Heart right ventricle (tissue), 16 donors: ENCODE measurements around the gene COQ5. TPM values are rescaled to one million over a fixed set of nuclear protein-coding genes. Genes with fewer than 3 reads are reported as not detected.
A peak's percentile ranks its signal among the peaks of the same experiment; 100 is the strongest.

ENCODE experiments used
- ATAC-seq, 8 donors: fragments of 200-7000 bp; cut with Tn5 transposase; one replicate each; pipeline ENCODE4 v1.9.1; 2020; ENCODE audit warnings: mild to moderate bottlenecking in 8 of 8, moderate library complexity in 8 of 8, moderate number of reproducible peaks in 1 of 8
- DNase-seq, 2 donors: peaks; one replicate each; pipeline ENCODE4 v3.0.0-alpha.2; 2020
- H3K27ac ChIP-seq, 10 donors: fragments of 200-600 bp; sonication (generic) in 2 of 10; one replicate each; pipeline versions ENCODE4 v1.5.0 to v1.8.0; 2020 to 2022; ENCODE audit warnings: mild to moderate bottlenecking in 3 of 10
- H3K27me3 ChIP-seq, 7 donors: fragments of 200-600 bp; one replicate each; pipeline ENCODE4 v1.8.0; 2021 to 2022; ENCODE audit warnings: mild to moderate bottlenecking in 2 of 7
- H3K36me3 ChIP-seq, 9 donors: fragments of 200-600 bp; sonication (generic) in 1 of 9; one replicate each; pipeline versions ENCODE4 v1.5.0 to v1.8.0; 2020 to 2022; ENCODE audit warnings: mild to moderate bottlenecking in 2 of 9
- H3K4me1 ChIP-seq, 9 donors: fragments of 200-600 bp; sonication (generic) in 1 of 9; one replicate each; pipeline versions ENCODE4 v1.5.0 to v1.8.0; 2020 to 2022; ENCODE audit warnings: mild to moderate bottlenecking in 4 of 9
- H3K4me3 ChIP-seq, 10 donors: fragments of 200-600 bp; sonication (generic) in 2 of 10; one replicate each; pipeline versions ENCODE4 v1.5.0 to v1.8.0; 2020 to 2022; ENCODE audit warnings: mild to moderate bottlenecking in 7 of 10, moderate library complexity in 2 of 10
- H3K9me3 ChIP-seq, 11 donors: fragments of 200-600 bp in 10 of 11; sonication (generic) in 2 of 11; one replicate each; pipeline versions ENCODE4 v1.5.0 to v1.8.0; 2013 to 2022; ENCODE audit warnings: mild to moderate bottlenecking in 2 of 11, control low read depth in 1 of 11, moderate library complexity in 1 of 11
- CTCF ChIP-seq, 9 donors: fragments of 200-600 bp; sonication (generic) in 2 of 9; IDR thresholded peaks; one replicate each; pipeline versions ENCODE4 v1.5.0 to v1.8.0; 2021 to 2022; ENCODE audit warnings: antibody characterized with exemption in 9 of 9, mild to moderate bottlenecking in 5 of 9, moderate library complexity in 1 of 9
- WGBS, 2 donors: extraction: QIAGEN DNeasy Blood & Tissue Kit; methylation state at CpG; one replicate each; pipeline ENCODE4 v1.1.7; 2013; ENCODE audit warnings: inconsistent platforms in 1 of 2; 5-methylcytosine and 5-hydroxymethylcytosine counted together
- intact Hi-C, 10 donors: fragments of 100-400 bp; cut with DNase I; formaldehyde crosslinking; loops; one replicate each; pipeline versions ENCODE4 v1.11.1 to v1.14.2; 2022
- polyA plus RNA-seq, 2 donors: library from polyadenylated mRNA; stranded (reverse); fragments of 200-250 nt; gene quantifications; one replicate each; pipeline ENCODE4 v1.2.3, GENCODE V29; 2013
- total RNA-seq, 10 donors: library from RNA; stranded (reverse); fragmentation: NEBNext Ultra II Directional in 3 of 10; extraction: Animal tissue kit (Norgen Biotek cat#: 25700) in 3 of 10; gene quantifications; one replicate each; pipeline versions ENCODE4 v1.2.1 to v1.2.4, GENCODE V29; 2021 to 2023
- donor health status: Arrhythmogenic right ventricular cardiomyopathy.
- donor health status: ischemic (EF 13 %, LVEDD 7.1; RV severe dilation, severe dysfunction).
- donor health status: healthy with polysubstance abuse.
- donor health status: DM: no; HTN: yes; CAD: no.
- donor health status: DM: no; HTN: no; CAD: no.
- donor health status: ischemic (EF 25% LVEDD 6.9; RV normal size, moderate dysfunction).
- donor health status: ischemic (EF 25% LVEDD 5.7; RV mildly dilated, moderate dysfunction).
- donor health status: healthy.
- donor health status: DM: yes; HTN: yes; CAD: no.
- donor health status: Ischemic cardiomyopathy.
- donor health status: ischemic (EF 35%, LVEDD 5.7; RV mildly dilated, moderate dysfunction).
- donor health status: nonischemic (EF 11% LVEDD 7.7; RV severe dilation, severe dysfunction).
- donor health status: DM: yes; HTN: yes; CAD: no.
- donor health status: PGD.
- donor health status: ischemic (EF 29% LVEDD 5.4; RV normal size, mild dysfunction).
- donor health status: nonischemic (EF 23%, LVEDD 6.1; RV moderate dilation, normal function).

Gene COQ5
- total and polyA plus RNA-seq, 12 donors, result 32.0 to 64.5 (median 43.6) TPM

GRCh38 chr12:120460157-120460556 lies 68.8 kb downstream of the COQ5 start:
- no peak for ATAC-seq
- H3K36me3 ChIP-seq, result peaks cover 0 to 100% (median 70%) of the 10 kb centered on the region in 9 donors
- H3K27me3 ChIP-seq, result no peaks in the 10 kb centered on the region
- WGBS, 2 donors, result 86 to 92% methylated on average over 3 of the region's 3 CpGs
- H3K9me3 ChIP-seq, result no peaks in the 10 kb centered on the region
- TF ChIP-seq CTCF (IDR thresholded peaks at IDR 0.05), result no peak
- intact Hi-C loops, result no loop called here
- no peak overlapping the region for H3K4me3 ChIP-seq
- no peak for DNase-seq
- peaks cover 0 to 1% (median 0%) of the 10 kb centered on the region in 9 donors for H3K4me1 ChIP-seq
- no peak overlapping the region for H3K27ac ChIP-seq

- Histone ChIP-seq H3K27me3 (no peaks in the 10 kb centered on the region), H3K9me3 (no peaks in the 10 kb centered on the region), H3K36me3 (peaks cover 0 to 99% (median 53%) of the 10 kb centered on the region in 9 donors), H3K4me1 (no peaks in the 10 kb centered on the region), H3K4me3 (no peak overlapping the region), H3K27ac (no peak overlapping the region)
- peak in 4 of 9 donors; percentile 9 to 24 (median 19) for TF ChIP-seq CTCF (IDR thresholded peaks at IDR 0.05)
- intact Hi-C loops, result no loop called here
- ATAC-seq (no peak), DNase-seq (no peak)
- WGBS, 2 donors, result 82 to 83% methylated on average over 6 of the region's 6 CpGs
Measured at GRCh38 chr12:120457133-120457532, 71.8 kb downstream of the COQ5 start.

GRCh38 chr12:120455302-120455701 lies 73.7 kb downstream of the COQ5 start:
- no peak for DNase-seq
- peaks cover 0 to 97% (median 41%) of the 10 kb centered on the region in 9 donors for H3K36me3 ChIP-seq
- ATAC-seq, result no peak
- H3K9me3 ChIP-seq, result no peaks in the 10 kb centered on the region
- no peaks in the 10 kb centered on the region for H3K27me3 ChIP-seq
- WGBS, 2 donors, result 90 to 91% methylated on average over 7 of the region's 7 CpGs
- no peak for TF ChIP-seq CTCF (IDR thresholded peaks at IDR 0.05)
- intact Hi-C loops, result no loop called here
- no peak overlapping the region for H3K4me3 ChIP-seq
- H3K4me1 ChIP-seq, result no peaks in the 10 kb centered on the region
- no peak overlapping the region for H3K27ac ChIP-seq

GRCh38 chr12:120453977-120454376 lies 75.0 kb downstream of the COQ5 start:
- intact Hi-C loops, result no loop called here
- Histone ChIP-seq H3K27me3 (no peaks in the 10 kb centered on the region), H3K36me3 (peaks cover 0 to 97% (median 34%) of the 10 kb centered on the region in 9 donors), H3K4me3 (no peak overlapping the region), H3K9me3 (no peaks in the 10 kb centered on the region), H3K27ac (no peak overlapping the region), H3K4me1 (peaks cover 0 to 1% (median 0%) of the 10 kb centered on the region in 9 donors)
- 76 to 78% methylated on average over 4 of the region's 4 CpGs for WGBS, 2 donors
- peak in 8 of 9 donors; percentile 7 to 73 (median 50) for TF ChIP-seq CTCF (IDR thresholded peaks at IDR 0.05)
- peak in 2 of 8 donors; percentile 19 to 45 for ATAC-seq
- DNase-seq, result no peak

Other genes starting within 250 kb of the COQ5 start
- gene RNU4-2, start 237.3 kb downstream of the COQ5 start, total RNA-seq, result over 10,000 TPM in 7 of 10 donors, 1,000 to 10,000 TPM in 3; 5,348 to 18,425 (median 10,263) TPM
- not detected for gene RNU4-2, start 237.3 kb downstream of the COQ5 start, polyA plus RNA-seq
- 1,000 to 10,000 TPM in 6 of 10 donors, 100 to 1,000 TPM in 4; 426 to 3,423 (median 1,870) TPM for gene RNU4-1, start 235.9 kb downstream of the COQ5 start, total RNA-seq
- gene RNU4-1, start 235.9 kb downstream of the COQ5 start, polyA plus RNA-seq, result not detected
- gene SIRT4, start 226.8 kb downstream of the COQ5 start, total RNA-seq, result 1 to 10 TPM; 3.7 to 9.0 (median 4.7) TPM
- 1 to 10 TPM; 2.8 to 6.2 TPM for gene SIRT4, start 226.8 kb downstream of the COQ5 start, polyA plus RNA-seq
- gene PLA2G1B, start 201.4 kb downstream of the COQ5 start, total RNA-seq, result 1 to 10 TPM in 3 of 10 donors, under 1 TPM in 4, not detected in 3; 0.65 to 1.8 (median 0.89) TPM
- under 1 TPM in 1 of 2 donors, not detected in 1; 0.22 TPM for gene PLA2G1B, start 201.4 kb downstream of the COQ5 start, polyA plus RNA-seq
- 1 to 10 TPM; 2.8 to 9.6 (median 6.4) TPM for gene MSI1, start 160.0 kb downstream of the COQ5 start, total RNA-seq
- 1 to 10 TPM; 1.1 to 2.9 TPM for gene MSI1, start 160.0 kb downstream of the COQ5 start, polyA plus RNA-seq
- gene COX6A1, start 91.0 kb downstream of the COQ5 start, total RNA-seq, result 100 to 1,000 TPM; 101 to 180 (median 151) TPM
- 100 to 1,000 TPM; 531 to 859 TPM for gene COX6A1, start 91.0 kb downstream of the COQ5 start, polyA plus RNA-seq
- 10 to 100 TPM; 10.1 to 18.4 (median 13.0) TPM for gene TRIAP1, start 82.8 kb downstream of the COQ5 start, total RNA-seq
- 10 to 100 TPM; 12.0 to 28.9 TPM for gene TRIAP1, start 82.8 kb downstream of the COQ5 start, polyA plus RNA-seq
- 10 to 100 TPM in 7 of 10 donors, 1 to 10 TPM in 3; 6.4 to 17.0 (median 11.1) TPM for gene GATC, start 82.7 kb downstream of the COQ5 start, total RNA-seq
- gene GATC, start 82.7 kb downstream of the COQ5 start, polyA plus RNA-seq, result 1 to 10 TPM; 6.0 to 7.3 TPM
- gene SRSF9, start 59.4 kb downstream of the COQ5 start, total RNA-seq, result 10 to 100 TPM; 25.4 to 54.7 (median 32.0) TPM
- 10 to 100 TPM; 29.8 to 42.9 TPM for gene SRSF9, start 59.4 kb downstream of the COQ5 start, polyA plus RNA-seq
- 100 to 1,000 TPM in 9 of 10 donors, 10 to 100 TPM in 1; 94.0 to 227 (median 120) TPM for gene DYNLL1, start 33.0 kb downstream of the COQ5 start, total RNA-seq
- 100 to 1,000 TPM; 136 to 352 TPM for gene DYNLL1, start 33.0 kb downstream of the COQ5 start, polyA plus RNA-seq
- gene RNF10, start 5.2 kb upstream of the COQ5 start, total RNA-seq, result 100 to 1,000 TPM; 228 to 359 (median 271) TPM
- gene RNF10, start 5.2 kb upstream of the COQ5 start, polyA plus RNA-seq, result 100 to 1,000 TPM; 218 to 778 TPM
- 10 to 100 TPM; 21.1 to 49.9 (median 36.9) TPM for gene POP5, start 52.2 kb upstream of the COQ5 start, total RNA-seq
- gene POP5, start 52.2 kb upstream of the COQ5 start, polyA plus RNA-seq, result 10 to 100 TPM; 31.7 to 59.6 TPM
- 1 to 10 TPM; 1.3 to 8.7 (median 3.0) TPM for gene CABP1, start 111.5 kb upstream of the COQ5 start, total RNA-seq
- 10 to 100 TPM in 1 of 2 donors, 1 to 10 TPM in 1; 3.3 to 12.0 TPM for gene CABP1, start 111.5 kb upstream of the COQ5 start, polyA plus RNA-seq
- gene MLEC, start 158.0 kb upstream of the COQ5 start, total RNA-seq, result 100 to 1,000 TPM in 8 of 10 donors, 10 to 100 TPM in 2; 95.1 to 179 (median 118) TPM
- 10 to 100 TPM; 35.3 to 59.2 TPM for gene MLEC, start 158.0 kb upstream of the COQ5 start, polyA plus RNA-seq
- 10 to 100 TPM in 5 of 10 donors, 1 to 10 TPM in 5; 5.9 to 15.4 (median 9.6) TPM for gene UNC119B, start 181.3 kb upstream of the COQ5 start, total RNA-seq
- 1 to 10 TPM; 5.0 to 9.5 TPM for gene UNC119B, start 181.3 kb upstream of the COQ5 start, polyA plus RNA-seq
- gene ACADS, start 196.7 kb upstream of the COQ5 start, total RNA-seq, result 100 to 1,000 TPM in 1 of 10 donors, 10 to 100 TPM in 9; 67.0 to 119 (median 77.9) TPM
- gene ACADS, start 196.7 kb upstream of the COQ5 start, polyA plus RNA-seq, result 10 to 100 TPM; 64.4 to 69.0 TPM